T-helper 17 cell (primary cell): ENCODE data around the gene ST3GAL4. TPM values are rescaled to one million over a fixed set of nuclear protein-coding genes. Genes with fewer than 3 reads are reported as not detected.
"Not testable (repeated sequence)": the region's sequence is repeated elsewhere in the genome, so short reads cannot be mapped to it uniquely, and the experiment has no call there.

Source experiments
- ATAC-seq: fragments of 150-1000 bp; cut with Tn5 transposase; 2 replicates; pipeline ENCODE4 v1.10.0; 2021; ENCODE audit warnings: mild to moderate bottlenecking, moderate library complexity
- DNase-seq, 3 donors: peaks; one replicate each; pipeline versions ENCODE4 v3.0.0 to v3.0.0-alpha.2; 2020 to 2021
- H3K9me3 ChIP-seq: one replicate; pipeline ENCODE4 v1.7.0; 2013; ENCODE audit warnings: low read length, mild to moderate bottlenecking; ENCODE audit not compliant: control insufficient read depth, poor library complexity, severe bottlenecking
- H3K27ac Mint-ChIP-seq: one replicate; pipeline ENCODE4 v1.8.0; 2022; ENCODE audit warnings: mild to moderate bottlenecking, moderate library complexity, mixed read lengths
- H3K27me3 Mint-ChIP-seq: one replicate; pipeline ENCODE4 v1.8.0; 2022; ENCODE audit warnings: mixed read lengths
- H3K36me3 Mint-ChIP-seq: one replicate; pipeline ENCODE4 v1.8.0; 2022; ENCODE audit warnings: low read depth, mixed read lengths
- H3K4me1 Mint-ChIP-seq: one replicate; pipeline ENCODE4 v1.8.0; 2022; ENCODE audit warnings: mild to moderate bottlenecking, mixed read lengths
- H3K4me3 Mint-ChIP-seq: one replicate; pipeline ENCODE4 v1.8.0; 2022; ENCODE audit warnings: mild to moderate bottlenecking, moderate library complexity, mixed read lengths
- total RNA-seq, 4 donors: library from RNA in 2 of 4; stranded (reverse) in 2 of 4; gene quantifications; one replicate each; pipeline ENCODE4 v1.2.3 and lab custom pipeline; 2022 to 2026

Gene ST3GAL4
- total RNA-seq, 2 donors from 2014 or later = 3.0 to 4.8 TPM

- H3K36me3 Mint-ChIP-seq, H3K27ac Mint-ChIP-seq, ATAC-seq, H3K4me1 Mint-ChIP-seq, H3K9me3 ChIP-seq, DNase-seq, H3K4me3 Mint-ChIP-seq, H3K27me3 Mint-ChIP-seq: not testable (repeated sequence)
Measured at GRCh38 chr11:126366823-126367654, 11.6 kb downstream of the ST3GAL4 start.

GRCh38 chr11:126367806-126368205 is 12.3 kb downstream of the ST3GAL4 start:
- not testable (repeated sequence) for DNase-seq, H3K27me3 Mint-ChIP-seq, H3K4me3 Mint-ChIP-seq, ATAC-seq, H3K27ac Mint-ChIP-seq, H3K36me3 Mint-ChIP-seq, H3K4me1 Mint-ChIP-seq, H3K9me3 ChIP-seq

DNA sequence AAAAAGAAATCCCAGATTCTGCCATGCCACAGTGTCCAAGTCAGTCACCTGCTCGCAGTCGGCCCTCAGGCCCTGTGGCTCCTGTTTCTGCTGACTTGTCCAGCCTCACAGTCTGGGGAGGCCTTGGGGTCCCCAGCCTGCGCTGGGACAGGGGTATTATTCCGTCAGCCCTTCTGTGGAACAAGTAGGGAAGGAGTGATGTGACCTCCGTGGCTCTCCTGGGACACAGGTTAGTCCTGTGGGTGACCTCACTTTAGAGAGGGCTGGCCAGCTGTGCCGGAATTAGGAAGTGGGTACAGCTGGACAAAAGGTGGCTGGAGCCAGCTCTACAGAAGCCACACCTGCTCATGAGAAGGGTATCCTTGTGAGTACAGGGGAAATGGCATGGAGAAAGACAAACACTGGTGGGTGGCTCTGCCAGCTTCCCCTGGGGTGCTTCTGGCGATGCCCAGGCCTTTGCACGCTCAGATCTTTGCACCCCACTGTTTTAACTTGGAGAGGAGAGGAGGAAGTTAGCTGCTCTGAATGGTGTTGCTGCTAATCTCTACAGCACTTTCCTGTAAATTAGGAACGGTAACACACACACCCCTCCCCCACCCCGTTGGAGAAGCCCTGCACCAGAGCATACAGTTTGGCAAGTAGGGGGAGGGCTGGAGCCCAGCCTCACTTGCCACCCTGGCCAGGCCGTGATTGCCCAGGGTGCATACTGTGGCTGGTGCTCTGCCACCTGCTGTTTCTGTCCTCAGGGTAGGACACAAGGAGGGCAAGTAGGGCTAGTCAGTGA is 13.0 kb downstream of the ST3GAL4 start:
- peak; percentile 27 for ATAC-seq
- H3K4me1 Mint-ChIP-seq, DNase-seq: not testable (repeated sequence)

GRCh38 chr11:126370016-126370415 is 14.5 kb downstream of the ST3GAL4 start:
- no peak overlapping the region for H3K27ac Mint-ChIP-seq
- peaks cover 6% of the 10 kb centered on the region for H3K4me1 Mint-ChIP-seq
- ATAC-seq (no peak), DNase-seq (no peak)
- no peaks in the 10 kb centered on the region for H3K27me3 Mint-ChIP-seq
- H3K9me3 ChIP-seq = no peaks in the 10 kb centered on the region
- H3K4me3 Mint-ChIP-seq = no peak overlapping the region
- no peaks in the 10 kb centered on the region for H3K36me3 Mint-ChIP-seq

More for the DNA sequence above, 13.0 kb downstream of the ST3GAL4 start:
- H3K27me3 Mint-ChIP-seq, H3K36me3 Mint-ChIP-seq, H3K9me3 ChIP-seq, H3K4me3 Mint-ChIP-seq, H3K27ac Mint-ChIP-seq: not testable (repeated sequence)

DNA sequence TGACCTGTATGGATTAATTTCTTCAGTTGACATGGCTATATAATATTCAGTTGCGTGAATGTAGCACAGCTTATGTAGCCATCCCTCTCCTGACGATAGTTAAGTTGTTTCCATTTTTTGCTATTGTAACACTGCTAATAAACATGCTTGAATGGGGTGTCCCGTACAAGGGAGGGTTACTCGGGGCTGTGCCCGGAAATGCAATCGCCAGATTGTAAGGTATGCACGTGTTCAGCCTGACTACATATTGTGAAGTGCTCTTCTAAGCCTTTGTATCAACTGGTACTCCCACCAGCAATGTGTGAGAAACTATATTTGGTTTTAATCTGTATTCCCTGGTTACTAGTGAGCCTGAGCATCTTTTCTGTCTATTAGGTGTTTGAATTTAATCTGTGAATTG is 16.1 kb downstream of the ST3GAL4 start:
- Mint-ChIP-seq H3K36me3 (no peaks in the 10 kb centered on the region), H3K27ac (no peak overlapping the region), H3K27me3 (no peaks in the 10 kb centered on the region), H3K4me3 (no peak overlapping the region), H3K4me1 (peaks cover 6% of the 10 kb centered on the region)
- DNase-seq = no peak
- H3K9me3 ChIP-seq = no peaks in the 10 kb centered on the region
- ATAC-seq = no peak

DNA sequence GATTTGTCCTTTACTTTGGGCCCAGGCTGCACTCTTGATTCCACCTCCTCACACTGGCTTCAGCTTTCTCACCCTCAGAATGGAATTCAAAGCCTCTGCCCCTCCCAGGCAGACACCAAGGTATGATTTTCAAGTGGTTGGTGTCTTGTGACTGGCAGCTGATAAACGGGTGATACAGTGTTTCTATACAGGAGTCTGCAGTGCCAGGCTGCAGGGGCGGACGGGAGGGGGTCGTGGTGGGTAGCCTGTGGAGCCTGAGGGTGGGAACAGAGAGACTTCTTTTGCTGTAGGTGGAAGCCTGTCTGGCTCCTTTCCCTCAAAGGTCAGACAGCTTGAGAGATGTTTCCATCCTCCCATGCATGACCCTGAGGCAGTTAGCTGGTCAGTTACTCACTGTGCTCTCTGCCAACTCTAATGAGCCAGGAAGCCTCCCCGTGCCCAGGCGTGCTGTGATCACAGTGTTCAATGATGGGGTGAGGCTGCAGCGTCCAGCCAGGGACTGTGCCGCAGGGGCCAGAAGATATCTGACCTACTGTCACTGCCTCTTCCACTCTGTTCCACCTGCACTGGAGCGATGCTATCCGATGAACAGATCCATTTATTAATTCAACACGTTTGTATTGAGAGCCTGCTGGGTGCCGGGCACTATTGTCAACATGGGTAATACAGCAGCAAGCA is 18.0 kb downstream of the ST3GAL4 start:
- not testable (repeated sequence) for ATAC-seq, DNase-seq, H3K4me1 Mint-ChIP-seq, H3K4me3 Mint-ChIP-seq, H3K27me3 Mint-ChIP-seq, H3K36me3 Mint-ChIP-seq, H3K9me3 ChIP-seq
- H3K27ac Mint-ChIP-seq = peak overlapping the region; percentile 19

- H3K4me3 Mint-ChIP-seq, H3K27me3 Mint-ChIP-seq, H3K27ac Mint-ChIP-seq, ATAC-seq, DNase-seq, H3K9me3 ChIP-seq, H3K36me3 Mint-ChIP-seq, H3K4me1 Mint-ChIP-seq: not testable (repeated sequence)
Measured at GRCh38 chr11:126374562-126375300, 19.2 kb downstream of the ST3GAL4 start.

GRCh38 chr11:126375726-126376125 is 20.2 kb downstream of the ST3GAL4 start:
- Mint-ChIP-seq H3K36me3 (no peaks in the 10 kb centered on the region), H3K27ac (no peak overlapping the region), H3K4me1 (peaks cover 3% of the 10 kb centered on the region), H3K27me3 (no peaks in the 10 kb centered on the region), H3K4me3 (no peak overlapping the region)
- ATAC-seq (no peak), DNase-seq (no peak)
- H3K9me3 ChIP-seq = no peaks in the 10 kb centered on the region

DNA sequence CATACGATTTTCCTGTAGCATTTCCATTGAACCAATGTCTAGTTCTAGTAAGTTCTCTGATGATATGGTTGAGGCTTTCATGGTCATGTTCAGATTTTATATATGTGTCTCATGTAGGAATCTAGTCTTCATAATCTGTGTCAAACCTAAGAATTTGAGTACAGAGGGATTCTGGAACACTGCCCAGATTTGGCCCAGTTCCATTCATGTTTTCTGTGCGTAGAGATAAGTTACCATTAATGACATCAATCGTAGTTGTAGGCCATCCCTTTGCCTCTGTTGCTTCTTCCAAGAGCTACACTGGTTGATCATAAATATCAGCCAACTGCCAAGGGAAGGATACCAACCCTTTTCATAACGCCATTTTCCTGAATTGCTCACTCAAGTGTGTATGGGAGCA is 23.3 kb downstream of the ST3GAL4 start:
- DNase-seq (no peak), ATAC-seq (no peak)
- H3K4me3 Mint-ChIP-seq = no peak overlapping the region
- no peaks in the 10 kb centered on the region for H3K9me3 ChIP-seq
- no peaks in the 10 kb centered on the region for H3K27me3 Mint-ChIP-seq
- H3K36me3 Mint-ChIP-seq = no peaks in the 10 kb centered on the region
- H3K27ac Mint-ChIP-seq = no peak overlapping the region
- H3K4me1 Mint-ChIP-seq = no peaks in the 10 kb centered on the region

- H3K27me3 Mint-ChIP-seq = no peaks in the 10 kb centered on the region
- ATAC-seq (no peak), DNase-seq (no peak)
- no peak overlapping the region for H3K27ac Mint-ChIP-seq
- H3K36me3 Mint-ChIP-seq = no peaks in the 10 kb centered on the region
- H3K9me3 ChIP-seq = no peaks in the 10 kb centered on the region
- no peak overlapping the region for H3K4me3 Mint-ChIP-seq
- no peaks in the 10 kb centered on the region for H3K4me1 Mint-ChIP-seq
Measured at GRCh38 chr11:126380909-126381308, 25.4 kb downstream of the ST3GAL4 start.

DNA sequence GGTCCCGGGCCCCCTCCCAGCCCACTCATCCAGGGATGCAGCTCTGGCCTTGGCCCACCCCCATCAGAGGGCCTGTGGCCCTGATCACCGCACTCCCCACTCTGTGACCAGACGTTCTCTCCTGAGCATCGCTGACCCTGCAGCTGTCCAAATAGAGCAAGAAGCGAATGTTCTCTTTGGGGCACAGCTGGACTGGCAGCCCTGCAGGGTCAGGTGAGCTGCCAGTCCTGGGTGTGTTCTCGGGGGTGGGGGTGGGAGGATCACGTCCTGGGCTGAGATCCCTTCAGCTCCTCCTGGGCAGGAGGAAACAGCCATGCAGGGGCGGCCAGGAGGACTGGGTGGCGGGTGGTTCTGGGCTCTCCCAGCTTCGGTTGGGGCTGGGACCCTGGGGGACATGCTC is 26.5 kb downstream of the ST3GAL4 start:
- H3K9me3 ChIP-seq, H3K27ac Mint-ChIP-seq, ATAC-seq, DNase-seq, H3K4me1 Mint-ChIP-seq, H3K36me3 Mint-ChIP-seq, H3K4me3 Mint-ChIP-seq, H3K27me3 Mint-ChIP-seq: not testable (repeated sequence)

- H3K9me3 ChIP-seq, H3K4me1 Mint-ChIP-seq, ATAC-seq, H3K4me3 Mint-ChIP-seq, H3K36me3 Mint-ChIP-seq, H3K27ac Mint-ChIP-seq, H3K27me3 Mint-ChIP-seq, DNase-seq: not testable (repeated sequence)
Measured at GRCh38 chr11:126382641-126383040, 27.2 kb downstream of the ST3GAL4 start.
